Measurements from ENCODE around the gene C9orf152.
"Not testable (repeated sequence)": the region's sequence is repeated elsewhere in the genome, so short reads cannot be mapped to it uniquely, and the experiment has no call there.

Gene C9orf152

GRCh38 chr9:110208031-110208430 lies at the start of gene C9orf152:
Gene C9orf152 (minus strand): TSS chr9:110208159. CDS start chr9:110207579, 580 bp downstream.
- DNase-seq = no peak

DNA sequence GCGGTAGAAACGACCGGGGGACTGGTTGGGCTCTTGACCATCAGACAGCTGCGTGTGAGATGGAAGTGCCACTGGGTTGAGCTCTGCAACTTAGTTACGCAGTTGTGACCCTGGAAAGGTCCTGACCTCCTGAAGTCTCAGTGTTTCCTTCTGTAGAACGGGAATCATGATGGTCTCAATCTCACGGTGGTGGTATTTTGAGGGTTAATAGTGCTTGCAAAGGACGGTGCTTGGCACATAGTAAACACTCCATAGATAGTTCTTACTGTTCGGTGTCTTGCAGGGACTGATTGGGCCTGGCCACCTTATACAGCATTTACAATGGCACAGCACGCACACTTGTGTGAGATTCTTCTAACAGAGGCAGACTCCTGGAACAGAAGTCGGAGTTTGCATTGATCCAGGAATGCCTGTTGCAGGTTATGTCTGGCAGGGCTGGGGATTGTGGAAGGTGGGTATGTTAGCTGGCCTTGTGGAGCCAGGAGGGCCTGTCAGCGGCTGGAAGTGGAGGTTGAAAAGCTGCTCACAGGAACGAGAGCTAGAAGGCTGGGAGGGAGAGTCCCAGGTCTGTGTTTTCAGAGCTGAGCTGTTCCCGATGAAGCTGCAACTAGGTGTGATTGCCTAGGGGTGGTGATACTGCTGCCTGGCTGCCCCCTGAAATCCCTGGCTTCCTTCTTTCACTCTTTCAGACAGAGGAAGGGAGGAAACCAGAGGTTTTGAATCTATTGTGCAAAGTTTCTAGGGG lies 49.3 kb upstream of the C9orf152 start:
- DNase-seq = no peak

- peak; percentile 76 for DNase-seq
These were observed 48.6 kb upstream of the C9orf152 start, which contains the start of gene TXN for GRCh38 chr9:110256380-110257096. Gene TXN (minus strand): TSS chr9:110256507. CDS start chr9:110256435, 72 bp downstream.

- peak; percentile 16 for DNase-seq
These were observed 47.8 kb upstream of the C9orf152 start for GRCh38 chr9:110255463-110256379.

DNA sequence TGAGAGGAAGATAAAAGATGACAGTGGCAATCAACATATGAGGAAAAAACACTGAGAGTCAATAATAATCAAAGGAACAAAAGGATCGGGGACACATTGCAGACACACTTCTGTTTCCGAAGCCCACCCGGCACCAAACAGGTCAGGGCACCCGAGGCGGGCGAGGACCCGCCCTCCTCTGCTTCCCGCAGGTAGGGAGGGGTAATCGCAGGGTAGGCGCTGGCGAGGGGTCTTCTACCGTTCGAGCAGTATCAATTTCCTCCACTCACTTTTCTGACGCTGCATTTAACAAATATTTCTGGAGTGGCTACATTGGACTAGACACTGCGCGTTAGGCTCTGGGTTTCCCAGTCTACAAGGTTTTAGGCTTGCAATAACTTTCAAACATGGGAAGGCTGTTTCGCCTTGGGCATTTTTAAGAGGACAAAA lies 47.1 kb upstream of the C9orf152 start:
- peak; percentile 2 for DNase-seq

- DNase-seq = no peak
These were observed 46.5 kb upstream of the C9orf152 start for GRCh38 chr9:110254500-110254899.

- DNase-seq = no peak
These were observed 44.7 kb upstream of the C9orf152 start for GRCh38 chr9:110252509-110253139.

GRCh38 chr9:110251770-110252169 lies 43.8 kb upstream of the C9orf152 start:
- not testable (repeated sequence) for DNase-seq

DNA sequence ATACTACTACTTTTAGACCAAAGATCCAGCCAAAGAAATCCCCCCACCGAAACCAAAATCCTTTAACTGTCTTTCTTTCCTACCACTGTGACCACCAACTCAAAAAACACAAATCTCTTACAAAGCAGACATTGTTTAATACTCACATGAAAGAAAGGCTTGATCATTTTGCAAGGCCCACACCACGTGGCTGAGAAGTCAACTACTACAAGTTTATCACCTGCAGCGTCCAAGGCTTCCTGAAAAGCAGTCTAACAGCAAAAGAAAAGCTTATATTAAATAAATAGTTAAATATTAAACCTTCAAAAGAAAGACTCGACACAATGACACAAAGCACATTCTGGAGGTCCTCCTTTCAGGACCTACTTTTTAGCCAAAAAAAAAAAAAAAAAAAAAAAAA lies 43.3 kb upstream of the C9orf152 start:
- DNase-seq = no peak

- no peak for DNase-seq
These were observed 41.6 kb upstream of the C9orf152 start for GRCh38 chr9:110249603-110250002.

GRCh38 chr9:110248361-110248760 lies 40.4 kb upstream of the C9orf152 start:
- no peak for DNase-seq

DNA sequence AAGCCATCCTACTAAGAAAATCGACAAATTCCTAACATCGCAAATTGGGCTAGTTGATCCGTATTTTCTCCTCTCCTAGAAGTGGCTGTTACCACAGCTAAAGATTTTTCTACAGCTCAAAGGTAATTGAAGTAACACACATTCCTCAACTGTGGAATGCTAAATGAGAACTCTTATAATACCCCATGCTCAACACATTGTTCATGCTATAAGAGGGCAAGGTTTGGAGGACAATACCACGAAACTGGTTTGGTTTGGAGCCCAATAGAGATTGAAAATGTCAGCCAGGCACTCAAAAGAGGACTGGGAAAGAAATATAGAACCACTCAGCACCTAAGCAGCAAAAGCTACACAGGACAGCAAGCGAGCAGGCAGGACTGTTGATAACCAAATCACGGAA lies 38.3 kb upstream of the C9orf152 start:
- no peak for DNase-seq

GRCh38 chr9:110244616-110245015 lies 36.7 kb upstream of the C9orf152 start:
- DNase-seq = no peak

- no peak for DNase-seq
These were observed 33.9 kb upstream of the C9orf152 start for GRCh38 chr9:110241858-110242321.

DNA sequence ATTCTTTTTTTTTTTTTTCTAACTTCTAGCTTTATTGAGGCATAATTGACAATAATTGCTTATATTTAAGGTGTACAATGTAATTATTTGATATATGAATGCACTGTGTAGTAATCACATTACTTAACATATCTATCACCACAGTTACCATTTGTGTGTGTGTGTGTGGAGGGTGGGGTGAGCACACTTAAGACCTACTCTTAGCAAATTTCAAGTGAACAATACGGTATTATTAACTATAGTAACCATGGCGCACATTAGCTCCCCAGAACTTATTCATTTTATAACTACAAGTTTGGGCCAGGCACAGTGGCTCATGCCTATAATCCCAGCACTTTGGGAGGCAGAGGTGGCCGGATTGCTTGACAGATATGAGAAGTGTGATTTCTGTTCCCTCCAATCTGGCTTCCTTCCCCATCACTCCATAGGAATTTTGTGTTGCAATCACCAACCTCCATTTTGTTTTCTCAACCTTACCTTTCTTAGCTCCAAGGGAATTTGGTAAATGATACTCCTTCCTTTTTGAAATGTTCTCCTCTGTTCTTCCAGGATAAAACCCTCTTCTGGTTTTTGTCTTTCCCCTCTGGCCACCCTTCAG lies 33.4 kb upstream of the C9orf152 start:
- DNase-seq = no peak

- DNase-seq = no peak
These were observed 32.2 kb upstream of the C9orf152 start for GRCh38 chr9:110240198-110240597.

- no peak for DNase-seq
These were observed 20.4 kb upstream of the C9orf152 start for GRCh38 chr9:110228321-110228720.

DNA sequence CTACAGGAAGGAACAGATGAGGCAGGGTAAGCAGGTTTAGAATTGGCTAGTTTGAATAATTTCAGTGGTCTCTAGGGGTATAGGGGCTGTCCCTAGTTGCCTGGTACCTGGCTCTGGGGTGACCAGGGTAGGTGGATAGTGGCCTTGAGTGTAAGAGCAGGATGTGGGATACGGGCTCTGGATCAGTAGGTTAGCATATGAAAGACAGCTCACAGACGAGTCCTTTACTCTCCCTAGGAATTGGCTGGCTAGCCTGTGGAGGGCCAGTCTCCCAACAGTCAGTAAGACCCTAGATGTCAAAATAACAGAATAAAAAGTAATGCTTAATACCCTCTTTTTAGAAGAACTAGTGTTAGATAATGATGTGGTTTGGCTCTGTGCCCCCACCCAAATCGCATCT lies 16.6 kb upstream of the C9orf152 start:
- no peak for DNase-seq

- DNase-seq = no peak
These were observed 12.8 kb upstream of the C9orf152 start for GRCh38 chr9:110220809-110221208.

DNA sequence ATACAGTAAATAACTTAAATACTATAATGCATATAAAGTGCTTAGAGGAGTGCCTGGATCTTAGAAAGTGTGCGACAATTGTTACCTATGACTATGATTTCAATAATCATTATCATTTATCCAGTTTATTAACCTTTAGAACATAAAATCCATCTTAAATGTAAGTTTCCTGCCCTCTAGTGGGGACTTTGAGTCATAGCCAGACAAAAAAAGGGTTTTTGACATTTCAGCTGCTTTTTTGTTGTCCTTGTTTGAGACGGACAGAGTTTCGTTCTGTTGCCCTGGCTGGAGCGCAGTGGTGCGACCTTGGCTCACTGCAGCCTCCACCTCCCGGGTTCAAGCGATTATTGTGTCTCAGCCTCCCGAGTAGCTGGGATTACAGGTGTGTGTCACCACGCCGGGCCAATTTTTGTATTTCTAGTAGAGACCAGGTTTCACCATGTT lies 9.7 kb upstream of the C9orf152 start:
- DNase-seq = no peak

DNA sequence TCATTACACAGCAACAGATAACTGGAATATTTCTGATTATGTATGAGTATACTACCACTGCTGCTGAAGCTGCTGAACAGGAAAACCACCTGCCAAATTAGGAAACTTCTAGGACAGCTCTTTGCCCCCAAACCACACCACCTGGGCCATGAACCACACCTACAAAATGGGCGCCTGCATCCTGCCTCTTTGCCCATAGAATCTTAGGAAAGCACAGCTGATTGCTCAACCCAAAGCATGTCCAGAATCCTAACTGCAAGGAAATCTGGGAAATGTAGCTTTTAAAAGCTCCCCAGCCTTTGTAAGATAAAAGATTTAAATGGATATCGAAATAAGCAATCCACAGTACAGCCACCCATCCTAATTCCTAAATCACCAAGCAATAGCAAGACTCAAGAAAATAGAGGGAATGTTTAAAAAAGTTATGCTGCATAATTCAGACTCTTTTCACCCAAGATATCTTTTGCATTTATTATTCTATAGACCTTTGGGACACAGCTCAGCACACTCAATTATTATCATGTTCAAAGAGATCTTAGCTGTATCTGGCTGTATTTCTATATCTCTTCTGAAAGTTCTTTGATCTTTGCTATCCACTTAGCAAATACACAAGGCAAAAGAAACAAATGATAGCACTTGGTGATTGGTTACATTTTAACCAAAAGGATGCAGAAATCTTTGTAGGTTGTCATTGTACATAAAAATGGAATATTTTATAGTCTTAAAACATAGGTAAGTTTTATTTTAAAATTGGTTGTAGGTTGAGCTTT lies 6.8 kb upstream of the C9orf152 start:
- DNase-seq = no peak
